Body of pancreas (tissue), 4 donors: Measurements from ENCODE around the gene USP35.

ENCODE experiments used
- CTCF ChIP-seq, 7 experiments: fragments of 450-650 bp in 4 of 7; fragments of 200-600 bp in 3 of 7; sonication (generic) in 3 of 7; IDR thresholded peaks; one replicate each; pipeline ENCODE4 v1.5.1; 2016 to 2019; ENCODE audit warnings: antibody characterized with exemption in 7 of 7
- POLR2A ChIP-seq, 3 donors: fragments of 450-650 bp; IDR thresholded peaks; one replicate each; pipeline ENCODE4 v1.6.1; 2016; ENCODE audit warnings: antibody characterized with exemption in 3 of 3, mild to moderate bottlenecking in 2 of 3

DNA sequence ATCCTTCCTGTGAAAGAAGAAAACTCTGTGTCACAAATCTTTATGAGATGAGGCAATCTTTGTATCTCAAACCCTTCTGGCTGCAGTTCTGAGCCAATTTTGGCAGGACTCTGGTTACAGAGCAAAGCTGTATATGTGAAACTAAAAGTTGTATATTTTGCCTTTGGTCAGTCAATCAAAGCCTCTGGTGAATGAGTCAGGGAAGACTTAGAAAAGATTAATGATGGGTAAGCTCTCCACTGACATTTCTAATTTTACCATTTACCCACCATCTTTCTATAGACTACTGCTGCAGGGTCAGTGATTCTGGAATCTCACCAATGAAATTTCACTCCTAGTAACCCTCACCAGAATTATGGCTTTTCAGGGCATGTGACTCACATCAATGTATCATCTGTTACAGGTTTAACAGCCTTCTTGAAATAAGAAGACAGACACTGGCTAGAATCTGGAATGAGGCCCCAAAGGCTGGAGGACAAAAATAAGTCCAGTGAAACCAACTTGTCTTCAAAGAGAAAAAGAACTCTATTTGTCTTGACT lies 43.3 kb downstream of the USP35 start:
- TF ChIP-seq CTCF (IDR thresholded peaks at IDR 0.05) (no peak), POLR2A (IDR thresholded peaks at IDR 0.05) (no peak)
